Measurements from ENCODE around the gene SLC15A3. TPM values are rescaled to one million over a fixed set of nuclear protein-coding genes. Genes with fewer than 3 reads are reported as not detected.

Gene SLC15A3
- total RNA-seq, 1 experiment from 2014 or later, result 8.7 TPM

GRCh38 chr11:60897496-60897895 lies 54.5 kb downstream of the SLC15A3 start:
- H3K27ac ChIP-seq (ENCODE audit: low read length), result no peak overlapping the region
- in situ Hi-C loops (cut with HindIII; ENCODE audit: low pct_unique_long_range_greater_than_20kb, low sequenced_read_pairs) (no loop called here), intact Hi-C loops (cut with micrococcal nuclease; ENCODE audit: unreplicated experiment) (no loop called here)
- CTCF ChIA-PET, result no interaction called here
- POLR2A ChIA-PET, result no interaction called here
- DNase-seq (ENCODE audit: low read depth, low spot score), result no peak
- no TSS peak for BruUV-seq (replicated peaks)
- no peak overlapping the region for H3K4me3 ChIP-seq (ENCODE audit: low read depth in 2 of 2, low read length in 2 of 2)
- no peak for ATAC-seq
- H3K27me3 ChIP-seq (ENCODE audit: control insufficient read depth, insufficient read depth, low read length), result no peaks in the 10 kb centered on the region
- TF ChIP-seq TCF7L2 (IDR thresholded peaks at IDR 0.05; ENCODE audit: low read depth, low read length), result no peak
- no peak for TF ChIP-seq SIN3A (IDR thresholded peaks at IDR 0.05; ENCODE audit: borderline replicate concordance, insufficient read depth, low read depth, low read length)
- no peak for TF ChIP-seq POLR2AphosphoS5 (IDR thresholded peaks at IDR 0.05; ENCODE audit: low read depth, low read length)
- no peak for TF ChIP-seq CTCF (IDR thresholded peaks at IDR 0.05)
- no peak for TF ChIP-seq REST (IDR thresholded peaks at IDR 0.05; ENCODE audit: insufficient read depth in 1 of 2, low read depth in 2 of 2, low read length in 1 of 2)
- peaks cover 60% of the 10 kb centered on the region for H3K36me3 ChIP-seq (ENCODE audit: control insufficient read depth, insufficient read depth, low read length)
- H3K4me1 ChIP-seq (ENCODE audit: control insufficient read depth, insufficient read depth, low read length), result no peaks in the 10 kb centered on the region
- no peaks in the 10 kb centered on the region for H3K9me3 ChIP-seq (ENCODE audit: control insufficient read depth, insufficient read depth, low read depth, low read length)

- ChIA-PET POLR2A (no interaction called here), CTCF (no interaction called here)
- ATAC-seq, result no peak
- H3K27me3 ChIP-seq (ENCODE audit: control insufficient read depth, insufficient read depth, low read length), result no peaks in the 10 kb centered on the region
- peaks cover 43% of the 10 kb centered on the region for H3K36me3 ChIP-seq (ENCODE audit: control insufficient read depth, insufficient read depth, low read length)
- BruUV-seq (replicated peaks), result no TSS peak
- no peak overlapping the region for H3K27ac ChIP-seq (ENCODE audit: low read length)
- no peaks in the 10 kb centered on the region for H3K4me1 ChIP-seq (ENCODE audit: control insufficient read depth, insufficient read depth, low read length)
- intact Hi-C loops (cut with micrococcal nuclease; ENCODE audit: unreplicated experiment), result no loop called here
- no peak for DNase-seq (ENCODE audit: low read depth, low spot score)
- H3K4me3 ChIP-seq (ENCODE audit: low read depth in 2 of 2, low read length in 2 of 2), result no peak overlapping the region
- TF ChIP-seq TCF7L2 (IDR thresholded peaks at IDR 0.05; ENCODE audit: low read depth, low read length) (no peak), SIN3A (IDR thresholded peaks at IDR 0.05; ENCODE audit: borderline replicate concordance, insufficient read depth, low read depth, low read length) (no peak), POLR2AphosphoS5 (IDR thresholded peaks at IDR 0.05; ENCODE audit: low read depth, low read length) (no peak), REST (IDR thresholded peaks at IDR 0.05; ENCODE audit: insufficient read depth in 1 of 2, low read depth in 2 of 2, low read length in 1 of 2) (no peak), CTCF (IDR thresholded peaks at IDR 0.05) (no peak)
- in situ Hi-C loops (cut with HindIII; ENCODE audit: low pct_unique_long_range_greater_than_20kb, low sequenced_read_pairs), result no loop called here
- H3K9me3 ChIP-seq (ENCODE audit: control insufficient read depth, insufficient read depth, low read depth, low read length), result no peaks in the 10 kb centered on the region
These were observed 56.3 kb downstream of the SLC15A3 start for GRCh38 chr11:60895687-60896086.

All from Panc1 (cell line).